ENCODE results near the gene MON2.

MON2 gene

GRCh38 chr12:62581288-62582064, 114.8 kb downstream of the MON2 start:
- DNase-seq (ENCODE audit: low read depth): peak; percentile 22
- peak; percentile 70 for TF ChIP-seq CTCF (IDR thresholded peaks at IDR 0.05; ENCODE audit: control insufficient read depth, extremely low read depth, insufficient read depth)

GRCh38 chr12:62582065-62582366, 115.4 kb downstream of the MON2 start:
- TF ChIP-seq CTCF (IDR thresholded peaks at IDR 0.05; ENCODE audit: control insufficient read depth, extremely low read depth, insufficient read depth): no peak
- no peak for DNase-seq (ENCODE audit: low read depth)
- H3K4me3 ChIP-seq (ENCODE audit: low read depth, low read length): no peak overlapping the region

More at GRCh38 chr12:62581288-62582064, 114.8 kb downstream of the MON2 start:
- no peak overlapping the region for H3K4me3 ChIP-seq (ENCODE audit: low read depth, low read length)

GRCh38 chr12:62584619-62585018, 118.0 kb downstream of the MON2 start:
- no peak for TF ChIP-seq CTCF (IDR thresholded peaks at IDR 0.05; ENCODE audit: control insufficient read depth, extremely low read depth, insufficient read depth)
- no peak overlapping the region for H3K4me3 ChIP-seq (ENCODE audit: low read depth, low read length)
- DNase-seq (ENCODE audit: low read depth): no peak

GRCh38 chr12:62586850-62587249, 120.2 kb downstream of the MON2 start:
- TF ChIP-seq CTCF (IDR thresholded peaks at IDR 0.05; ENCODE audit: control insufficient read depth, extremely low read depth, insufficient read depth): no peak
- H3K4me3 ChIP-seq (ENCODE audit: low read depth, low read length): no peak overlapping the region
- DNase-seq (ENCODE audit: low read depth): no peak

GRCh38 chr12:62588916-62589315, 122.3 kb downstream of the MON2 start:
- DNase-seq (ENCODE audit: low read depth): no peak
- TF ChIP-seq CTCF (IDR thresholded peaks at IDR 0.05; ENCODE audit: control insufficient read depth, extremely low read depth, insufficient read depth): no peak
- no peak overlapping the region for H3K4me3 ChIP-seq (ENCODE audit: low read depth, low read length)

- DNase-seq (ENCODE audit: low read depth): no peak
- no peak overlapping the region for H3K4me3 ChIP-seq (ENCODE audit: low read depth, low read length)
- no peak for TF ChIP-seq CTCF (IDR thresholded peaks at IDR 0.05; ENCODE audit: control insufficient read depth, extremely low read depth, insufficient read depth)
Observed at GRCh38 chr12:62597253-62597652, 130.6 kb downstream of the MON2 start.

- no peak for TF ChIP-seq CTCF (IDR thresholded peaks at IDR 0.05; ENCODE audit: control insufficient read depth, extremely low read depth, insufficient read depth)
- H3K4me3 ChIP-seq (ENCODE audit: low read depth, low read length): no peak overlapping the region
- DNase-seq (ENCODE audit: low read depth): no peak
Observed at GRCh38 chr12:62598846-62599245, 132.2 kb downstream of the MON2 start.
